22Rv1 (cell line): ENCODE results near the gene PIAS4.

ENCODE experiments used
- CTCF ChIP-seq: fragments of 450-650 bp; IDR thresholded peaks from 2 replicates; pipeline ENCODE4 v1.5.1; 2017; ENCODE audit warnings: mild to moderate bottlenecking
- ZFX ChIP-seq: fragments of 450-650 bp; IDR thresholded peaks from 2 replicates; pipeline ENCODE4 v1.6.1; 2017; ENCODE audit warnings: antibody characterized with exemption, borderline replicate concordance

GRCh38 chr19:3982701-3983541 is 24.6 kb upstream of the PIAS4 start:
- TF ChIP-seq CTCF (no peak), ZFX (no peak)
